Measurements from ENCODE around the gene CLDN11. TPM values are rescaled to one million over a fixed set of nuclear protein-coding genes. Genes with fewer than 3 reads are reported as not detected.

Gene CLDN11
- total RNA-seq, 2 experiments from 2014 or later = not detected

- H3K9me3 Mint-ChIP-seq (ENCODE audit: insufficient read depth) = no peaks in the 10 kb centered on the region
- peaks cover 27% of the 10 kb centered on the region for H3K27me3 Mint-ChIP-seq (ENCODE audit: low read depth)
- DNase-seq = peak; percentile 53
- peaks cover 7% of the 10 kb centered on the region for H3K4me1 Mint-ChIP-seq (ENCODE audit: low read depth)
- no peak overlapping the region for H3K4me3 Mint-ChIP-seq
- ATAC-seq = peak; percentile 63
- ChIA-PET POLR2A (interaction anchor here (1.0 kb wide), 1 partner anchor 17 kb away, joined by 3 read pairs; no protein-coding TSS in a partner anchor), CTCF (interaction anchor here (0.6 to 10.2 kb wide), 55 partner anchors 10 to 668 kb away, joined by 3 to 138 read pairs (median 4); partner anchors contain the start of genes EIF5A2 and RPL22L1)
- H3K36me3 Mint-ChIP-seq (ENCODE audit: low read depth) = peaks cover 2% of the 10 kb centered on the region
- H3K27ac Mint-ChIP-seq = no peak overlapping the region
These were observed 4.4 kb upstream of the CLDN11 start for GRCh38 chr3:170414202-170414663.

- Mint-ChIP-seq H3K27me3 (ENCODE audit: low read depth) (peaks cover 40% of the 10 kb centered on the region), H3K4me1 (ENCODE audit: low read depth) (peaks cover 12% of the 10 kb centered on the region), H3K4me3 (no peak overlapping the region), H3K9me3 (ENCODE audit: insufficient read depth) (no peaks in the 10 kb centered on the region), H3K27ac (no peak overlapping the region), H3K36me3 (ENCODE audit: low read depth) (peaks cover 2% of the 10 kb centered on the region)
- ATAC-seq (no peak), DNase-seq (no peak)
- CTCF ChIA-PET = interaction anchor here (1.6 to 10.2 kb wide), 2 partner anchors 82 to 395 kb away, joined by 6 to 138 read pairs; no protein-coding TSS in a partner anchor
- POLR2A ChIA-PET = no interaction called here
These were observed 1.6 kb upstream of the CLDN11 start for GRCh38 chr3:170417090-170417489.

DNA sequence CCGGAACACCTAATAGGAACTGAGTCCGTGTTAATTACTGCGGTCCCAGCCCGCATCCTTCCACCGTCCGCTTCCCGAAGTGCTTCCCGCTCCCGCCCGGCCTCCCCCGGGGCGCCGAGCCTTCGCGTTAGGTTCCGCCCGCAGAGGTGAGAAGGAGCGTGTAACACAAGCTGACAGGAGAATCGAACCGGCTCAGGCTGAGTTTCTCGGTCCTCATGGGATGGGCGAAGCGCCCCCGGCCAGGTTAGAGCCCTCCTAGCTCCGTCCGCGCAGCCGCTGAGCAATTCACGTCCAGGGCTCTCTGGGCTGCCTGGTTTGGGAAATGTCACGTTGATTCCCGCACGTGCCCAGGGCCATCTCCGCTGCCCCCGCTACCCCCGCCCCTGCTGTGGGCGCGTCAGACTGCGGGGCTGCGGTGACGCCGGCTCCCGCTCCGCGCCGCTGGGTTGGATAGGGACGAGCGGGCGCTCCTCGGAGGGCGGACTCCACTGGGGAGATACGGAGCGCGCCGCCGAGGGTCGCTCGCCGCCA, 954 bp downstream of the CLDN11 start:
- Mint-ChIP-seq H3K27ac (no peak overlapping the region), H3K9me3 (ENCODE audit: insufficient read depth) (no peaks in the 10 kb centered on the region), H3K27me3 (ENCODE audit: low read depth) (peaks cover 42% of the 10 kb centered on the region), H3K4me1 (ENCODE audit: low read depth) (peaks cover 12% of the 10 kb centered on the region), H3K4me3 (no peak overlapping the region), H3K36me3 (ENCODE audit: low read depth) (peaks cover 2% of the 10 kb centered on the region)
- no peak for DNase-seq
- ATAC-seq = peak; percentile 18
- POLR2A ChIA-PET = no interaction called here
- CTCF ChIA-PET = interaction anchor here (1.0 to 10.2 kb wide), 2 partner anchors 80 to 392 kb away, joined by 3 to 138 read pairs; no protein-coding TSS in a partner anchor

GRCh38 chr3:170420307-170420821, 1.7 kb downstream of the CLDN11 start:
- Mint-ChIP-seq H3K4me3 (no peak overlapping the region), H3K36me3 (ENCODE audit: low read depth) (peaks cover 2% of the 10 kb centered on the region), H3K4me1 (ENCODE audit: low read depth) (peaks cover 12% of the 10 kb centered on the region), H3K9me3 (ENCODE audit: insufficient read depth) (no peaks in the 10 kb centered on the region), H3K27me3 (ENCODE audit: low read depth) (peaks cover 41% of the 10 kb centered on the region), H3K27ac (no peak overlapping the region)
- ATAC-seq = no peak
- DNase-seq = no peak
- ChIA-PET POLR2A (no interaction called here), CTCF (no interaction called here)

DNA sequence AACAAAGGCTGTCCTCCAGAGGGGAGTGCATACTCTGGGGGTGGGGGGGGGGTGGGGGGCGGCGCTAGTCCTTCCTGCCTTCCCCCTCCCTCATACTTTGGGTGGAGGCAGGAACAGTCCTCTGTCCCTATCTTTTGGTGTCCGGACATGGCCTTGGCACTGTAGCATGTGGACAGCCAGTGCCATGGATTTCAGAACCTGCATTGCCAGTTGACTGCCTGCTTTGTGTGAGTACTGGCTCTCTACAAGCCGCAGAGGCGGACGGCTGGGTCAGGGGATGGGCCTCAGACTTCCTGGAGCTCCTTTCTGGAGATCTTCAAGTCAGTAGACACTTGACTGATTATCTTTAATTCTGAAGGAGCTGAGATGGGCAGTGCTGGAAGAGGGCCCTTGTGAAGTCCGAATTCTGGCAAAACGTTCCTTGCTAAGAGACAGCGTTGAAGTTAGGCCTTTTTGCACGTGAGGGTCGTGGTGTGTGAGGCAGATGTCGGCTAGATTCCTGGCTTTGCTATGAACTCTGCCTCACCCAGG, 2.5 kb downstream of the CLDN11 start:
- Mint-ChIP-seq H3K9me3 (ENCODE audit: insufficient read depth) (no peaks in the 10 kb centered on the region), H3K27ac (no peak overlapping the region), H3K27me3 (ENCODE audit: low read depth) (peaks cover 38% of the 10 kb centered on the region), H3K36me3 (ENCODE audit: low read depth) (peaks cover 2% of the 10 kb centered on the region), H3K4me3 (no peak overlapping the region), H3K4me1 (ENCODE audit: low read depth) (peaks cover 15% of the 10 kb centered on the region)
- CTCF ChIA-PET = interaction anchor here (0.7 kb wide), 1 partner anchor 163 kb away, joined by 3 read pairs; no protein-coding TSS in a partner anchor
- no peak for DNase-seq
- no peak for ATAC-seq
- POLR2A ChIA-PET = no interaction called here

DNA sequence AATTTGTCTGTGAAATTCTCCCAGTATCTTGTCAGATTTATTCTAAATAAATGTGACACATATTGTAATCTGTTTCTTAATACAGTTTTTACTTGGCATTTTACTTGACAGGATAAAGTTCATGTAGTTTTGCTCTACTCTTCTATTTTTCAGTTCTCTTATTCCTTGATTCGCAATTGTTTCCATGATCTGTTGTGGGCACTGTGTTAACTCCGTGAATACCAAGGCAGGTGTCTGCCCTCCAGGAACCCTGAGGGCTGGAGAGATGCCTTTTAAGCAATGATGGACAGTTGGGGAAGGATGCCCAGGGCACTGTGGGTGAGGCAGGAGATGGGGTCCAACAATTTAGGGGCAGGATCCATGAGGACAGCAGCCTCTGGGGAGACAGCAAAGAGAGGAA, 3.1 kb downstream of the CLDN11 start:
- no peak overlapping the region for H3K27ac Mint-ChIP-seq
- no peaks in the 10 kb centered on the region for H3K9me3 Mint-ChIP-seq (ENCODE audit: insufficient read depth)
- POLR2A ChIA-PET = no interaction called here
- peaks cover 18% of the 10 kb centered on the region for H3K4me1 Mint-ChIP-seq (ENCODE audit: low read depth)
- CTCF ChIA-PET = no interaction called here
- no peak overlapping the region for H3K4me3 Mint-ChIP-seq
- H3K27me3 Mint-ChIP-seq (ENCODE audit: low read depth) = peaks cover 35% of the 10 kb centered on the region
- DNase-seq (no peak), ATAC-seq (no peak)
- H3K36me3 Mint-ChIP-seq (ENCODE audit: low read depth) = peaks cover 2% of the 10 kb centered on the region

DNA sequence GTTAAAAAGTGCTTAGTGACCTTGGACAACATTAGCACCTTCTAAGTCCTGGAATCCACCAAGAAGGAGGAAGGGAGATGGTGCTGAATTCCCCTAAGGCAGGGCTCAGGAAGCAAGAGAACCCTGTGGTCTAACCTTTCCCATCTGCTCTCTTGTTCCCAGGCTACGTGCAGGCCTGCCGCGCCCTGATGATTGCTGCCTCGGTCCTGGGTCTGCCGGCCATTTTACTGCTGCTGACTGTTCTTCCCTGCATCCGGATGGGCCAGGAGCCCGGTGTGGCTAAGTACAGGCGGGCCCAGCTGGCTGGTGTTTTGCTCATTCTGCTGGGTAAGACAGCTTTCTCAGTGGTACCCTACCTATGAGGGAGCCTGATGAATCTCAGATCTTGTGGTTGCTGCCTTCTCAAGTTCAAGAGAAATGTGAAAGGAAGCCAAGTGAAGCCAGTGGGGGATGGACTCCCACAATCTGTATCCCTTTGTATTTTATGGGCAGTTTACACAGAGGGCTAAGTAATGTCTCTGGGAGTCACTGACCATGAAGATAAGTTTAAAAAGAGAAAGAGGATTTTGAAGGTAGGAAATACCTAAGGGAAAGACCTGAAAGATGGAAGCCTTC, 4.4 kb downstream of the CLDN11 start:
- H3K9me3 Mint-ChIP-seq (ENCODE audit: insufficient read depth) = no peaks in the 10 kb centered on the region
- ATAC-seq = no peak
- peaks cover 19% of the 10 kb centered on the region for H3K4me1 Mint-ChIP-seq (ENCODE audit: low read depth)
- POLR2A ChIA-PET = no interaction called here
- DNase-seq = no peak
- H3K4me3 Mint-ChIP-seq = no peak overlapping the region
- no peak overlapping the region for H3K27ac Mint-ChIP-seq
- peaks cover 24% of the 10 kb centered on the region for H3K27me3 Mint-ChIP-seq (ENCODE audit: low read depth)
- CTCF ChIA-PET = no interaction called here
- peaks cover 2% of the 10 kb centered on the region for H3K36me3 Mint-ChIP-seq (ENCODE audit: low read depth)

DNA sequence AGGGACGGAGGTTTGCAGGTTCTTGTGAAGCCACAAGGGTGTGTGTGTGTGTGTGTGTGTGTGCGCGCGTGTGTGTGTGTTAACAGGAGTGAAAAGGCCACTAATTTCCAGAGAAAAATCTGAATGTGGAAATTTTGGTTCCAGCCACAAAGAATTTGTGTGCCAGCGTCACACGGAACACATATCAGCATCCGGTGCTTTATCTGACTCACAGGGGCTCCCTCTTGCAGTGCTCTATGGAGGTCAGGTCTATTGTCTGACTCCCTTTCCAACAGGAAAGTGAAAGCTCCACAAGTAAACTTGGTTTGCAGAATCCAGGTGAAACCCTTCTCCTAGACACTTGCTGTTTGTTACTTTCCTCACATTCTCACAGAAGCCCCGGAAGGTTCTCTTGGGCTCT, 6.2 kb downstream of the CLDN11 start:
- DNase-seq (no peak), ATAC-seq (no peak)
- Mint-ChIP-seq H3K27me3 (ENCODE audit: low read depth) (peaks cover 20% of the 10 kb centered on the region), H3K4me1 (ENCODE audit: low read depth) (peaks cover 27% of the 10 kb centered on the region), H3K9me3 (ENCODE audit: insufficient read depth) (no peaks in the 10 kb centered on the region), H3K27ac (no peak overlapping the region), H3K4me3 (no peak overlapping the region), H3K36me3 (ENCODE audit: low read depth) (no peaks in the 10 kb centered on the region)
- ChIA-PET CTCF (interaction anchor here (1.2 to 1.3 kb wide), 2 partner anchors 11 to 34 kb away, joined by 3 to 9 read pairs; no protein-coding TSS in a partner anchor), POLR2A (no interaction called here)

GRCh38 chr3:170425491-170426239, 7.0 kb downstream of the CLDN11 start:
- H3K27ac Mint-ChIP-seq = no peak overlapping the region

GRCh38 chr3:170426240-170426797, 7.7 kb downstream of the CLDN11 start:
- no peaks in the 10 kb centered on the region for H3K9me3 Mint-ChIP-seq (ENCODE audit: insufficient read depth)
- DNase-seq (no peak), ATAC-seq (no peak)
- ChIA-PET POLR2A (no interaction called here), CTCF (interaction anchor here (0.6 to 1.4 kb wide), 4 partner anchors 12 to 63 kb away, joined by 3 read pairs; no protein-coding TSS in a partner anchor)
- peaks cover 24% of the 10 kb centered on the region for H3K4me1 Mint-ChIP-seq (ENCODE audit: low read depth)
- no peak overlapping the region for H3K4me3 Mint-ChIP-seq
- H3K27ac Mint-ChIP-seq = no peak overlapping the region
- H3K36me3 Mint-ChIP-seq (ENCODE audit: low read depth) = no peaks in the 10 kb centered on the region
- H3K27me3 Mint-ChIP-seq (ENCODE audit: low read depth) = peaks cover 11% of the 10 kb centered on the region

More at GRCh38 chr3:170425491-170426239, 7.0 kb downstream of the CLDN11 start:
- Mint-ChIP-seq H3K4me1 (ENCODE audit: low read depth) (peaks cover 24% of the 10 kb centered on the region), H3K4me3 (no peak overlapping the region), H3K27me3 (ENCODE audit: low read depth) (peaks cover 14% of the 10 kb centered on the region), H3K9me3 (ENCODE audit: insufficient read depth) (no peaks in the 10 kb centered on the region), H3K36me3 (ENCODE audit: low read depth) (no peaks in the 10 kb centered on the region)
- POLR2A ChIA-PET = no interaction called here
- no peak for ATAC-seq
- no peak for DNase-seq
- CTCF ChIA-PET = interaction anchor here (0.6 to 1.2 kb wide), 2 partner anchors 34 to 63 kb away, joined by 3 read pairs; no protein-coding TSS in a partner anchor

GRCh38 chr3:170428095-170428494, 9.4 kb downstream of the CLDN11 start:
- no peak overlapping the region for H3K4me3 Mint-ChIP-seq
- peaks cover 4% of the 10 kb centered on the region for H3K9me3 Mint-ChIP-seq (ENCODE audit: insufficient read depth)
- CTCF ChIA-PET = interaction anchor here (1.2 kb wide), 1 partner anchor 14 kb away, joined by 5 read pairs; no protein-coding TSS in a partner anchor
- ATAC-seq (no peak), DNase-seq (no peak)
- no peak overlapping the region for H3K27ac Mint-ChIP-seq
- H3K4me1 Mint-ChIP-seq (ENCODE audit: low read depth) = peaks cover 24% of the 10 kb centered on the region
- POLR2A ChIA-PET = no interaction called here
- no peaks in the 10 kb centered on the region for H3K36me3 Mint-ChIP-seq (ENCODE audit: low read depth)
- H3K27me3 Mint-ChIP-seq (ENCODE audit: low read depth) = peaks cover 9% of the 10 kb centered on the region

Measured in activated CD8-positive, alpha-beta T cell treated with anti-CD3 and anti-CD28 coated beads, Interleukin-2, amount 10 ng/mL, durations not matched to agents 7 days and 5 days (primary cell).